Stimulated activated naive CD8-positive, alpha-beta T cell treated with anti-CD3 and anti-CD28 coated beads, Interleukin-15, Interleukin-2, amounts not matched to agents 100 ng/mL and 50 ng/mL, for 24 hours (primary cell): ENCODE data around the gene PLA2G2D.

Experiments
- H3K27ac Mint-ChIP-seq: one replicate; pipeline ENCODE4 v1.8.0; 2021; ENCODE audit warnings: mild to moderate bottlenecking, mixed read lengths
- H3K27me3 Mint-ChIP-seq: one replicate; pipeline ENCODE4 v1.8.0; 2021; ENCODE audit warnings: mixed read lengths
- H3K36me3 Mint-ChIP-seq: one replicate; pipeline ENCODE4 v1.8.0; 2021; ENCODE audit warnings: low read depth, mixed read lengths
- H3K4me1 Mint-ChIP-seq: one replicate; pipeline ENCODE4 v1.8.0; 2021; ENCODE audit warnings: low read depth, mixed read lengths
- H3K4me3 Mint-ChIP-seq: one replicate; pipeline ENCODE4 v1.8.0; 2021; ENCODE audit warnings: mild to moderate bottlenecking, mixed read lengths
- H3K9me3 Mint-ChIP-seq: one replicate; pipeline ENCODE4 v1.8.0; 2021; ENCODE audit warnings: mixed read lengths

The PLA2G2D gene

GRCh38 chr1:20149601-20150325 lies 30.4 kb upstream of the PLA2G2D start:
- Mint-ChIP-seq H3K27me3 (no peaks in the 10 kb centered on the region), H3K9me3 (no peaks in the 10 kb centered on the region), H3K27ac (no peak overlapping the region), H3K4me3 (no peak overlapping the region), H3K4me1 (peaks cover 7% of the 10 kb centered on the region), H3K36me3 (no peaks in the 10 kb centered on the region)

DNA sequence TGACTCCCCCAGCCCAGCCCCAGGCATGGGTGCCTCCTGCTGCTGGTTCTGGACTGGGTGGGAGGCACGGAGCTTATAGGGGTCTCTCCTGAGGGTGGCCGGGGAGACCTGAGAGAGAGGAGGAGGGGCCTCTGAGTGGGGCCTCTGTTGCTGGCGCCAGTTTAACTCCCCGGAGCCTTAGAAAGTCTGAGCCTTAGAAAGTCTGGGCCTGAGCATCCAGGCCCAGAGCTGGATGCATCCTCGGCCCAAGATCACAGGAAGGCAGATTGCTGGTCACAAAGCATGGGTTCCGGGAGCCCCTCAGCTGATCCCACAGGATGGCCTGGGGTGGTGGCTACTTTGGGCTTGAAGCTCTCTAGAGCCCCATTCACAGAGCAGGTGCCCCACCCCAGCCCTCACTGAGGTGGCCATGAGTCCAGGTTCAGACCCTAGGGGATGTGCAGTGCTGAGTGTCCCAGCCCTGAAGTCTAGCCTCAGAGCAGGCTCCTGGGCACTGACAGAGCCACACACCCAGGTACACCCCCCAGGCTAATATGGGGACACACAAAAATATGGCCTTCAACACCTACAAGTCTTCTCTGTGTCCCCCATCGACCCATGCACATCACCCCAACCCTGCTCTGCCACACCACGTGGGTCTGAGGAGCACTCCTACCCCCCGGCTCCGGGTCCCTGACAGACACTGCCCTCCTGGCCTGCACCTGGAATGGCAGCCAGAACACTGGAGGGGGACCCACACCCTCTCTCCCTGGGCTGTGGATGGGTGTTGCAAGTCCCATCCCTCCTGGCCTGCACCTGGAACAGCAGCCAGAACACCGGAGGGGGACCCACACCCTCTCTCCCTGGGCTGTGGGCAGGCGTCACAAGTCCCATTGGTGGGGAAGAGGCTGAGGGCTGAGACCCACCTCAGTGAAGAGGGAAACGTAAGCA lies 29.5 kb upstream of the PLA2G2D start:
- H3K36me3 Mint-ChIP-seq, result no peaks in the 10 kb centered on the region
- H3K4me3 Mint-ChIP-seq, result no peak overlapping the region
- H3K27ac Mint-ChIP-seq, result no peak overlapping the region
- H3K27me3 Mint-ChIP-seq, result no peaks in the 10 kb centered on the region
- H3K9me3 Mint-ChIP-seq, result no peaks in the 10 kb centered on the region
- no peaks in the 10 kb centered on the region for H3K4me1 Mint-ChIP-seq

DNA sequence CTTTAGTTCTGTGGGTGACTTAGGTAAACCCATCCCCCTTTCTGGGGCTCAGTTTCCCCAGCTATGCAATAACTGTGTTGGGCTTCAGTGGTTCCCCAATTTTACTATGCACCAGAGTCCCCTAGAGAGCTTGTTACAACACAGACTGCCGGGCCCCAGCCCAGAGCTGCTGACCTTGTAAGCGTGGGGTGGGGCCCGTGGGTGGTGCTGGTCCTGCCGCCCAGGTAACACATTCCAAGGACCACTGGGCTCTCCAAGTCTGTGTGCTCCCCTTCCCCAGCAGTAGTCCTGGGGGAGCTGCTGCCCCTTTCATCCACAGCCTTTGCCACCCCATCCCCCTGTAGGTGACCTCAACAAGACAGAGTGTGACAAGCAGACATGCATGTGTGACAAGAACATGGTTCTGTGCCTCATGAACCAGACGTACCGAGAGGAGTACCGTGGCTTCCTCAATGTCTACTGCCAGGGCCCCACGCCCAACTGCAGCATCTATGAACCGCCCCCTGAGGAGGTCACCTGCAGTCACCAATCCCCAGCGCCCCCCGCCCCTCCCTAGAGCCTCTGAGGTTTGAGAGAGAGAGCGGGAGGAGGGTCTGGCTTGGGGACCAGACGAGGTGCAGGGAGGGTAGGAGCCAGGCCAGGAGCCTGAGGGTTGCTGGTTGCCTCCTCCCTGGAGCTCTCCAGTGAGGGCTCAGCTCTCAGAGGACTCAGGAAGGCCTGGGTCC lies 28.7 kb upstream of the PLA2G2D start:
- Mint-ChIP-seq H3K27ac (no peak overlapping the region), H3K4me3 (no peak overlapping the region), H3K27me3 (no peaks in the 10 kb centered on the region), H3K9me3 (no peaks in the 10 kb centered on the region), H3K4me1 (no peaks in the 10 kb centered on the region), H3K36me3 (no peaks in the 10 kb centered on the region)

- no peaks in the 10 kb centered on the region for H3K27me3 Mint-ChIP-seq
- H3K9me3 Mint-ChIP-seq, result no peaks in the 10 kb centered on the region
- H3K36me3 Mint-ChIP-seq, result no peaks in the 10 kb centered on the region
- H3K4me3 Mint-ChIP-seq, result no peak overlapping the region
- no peak overlapping the region for H3K27ac Mint-ChIP-seq
- H3K4me1 Mint-ChIP-seq, result no peaks in the 10 kb centered on the region
Observed at GRCh38 chr1:20143734-20144565, 24.6 kb upstream of the PLA2G2D start.

- Mint-ChIP-seq H3K27me3 (no peaks in the 10 kb centered on the region), H3K36me3 (no peaks in the 10 kb centered on the region), H3K9me3 (no peaks in the 10 kb centered on the region), H3K27ac (no peak overlapping the region), H3K4me1 (no peaks in the 10 kb centered on the region), H3K4me3 (no peak overlapping the region)
Observed at GRCh38 chr1:20143318-20143717, 24.0 kb upstream of the PLA2G2D start.

DNA sequence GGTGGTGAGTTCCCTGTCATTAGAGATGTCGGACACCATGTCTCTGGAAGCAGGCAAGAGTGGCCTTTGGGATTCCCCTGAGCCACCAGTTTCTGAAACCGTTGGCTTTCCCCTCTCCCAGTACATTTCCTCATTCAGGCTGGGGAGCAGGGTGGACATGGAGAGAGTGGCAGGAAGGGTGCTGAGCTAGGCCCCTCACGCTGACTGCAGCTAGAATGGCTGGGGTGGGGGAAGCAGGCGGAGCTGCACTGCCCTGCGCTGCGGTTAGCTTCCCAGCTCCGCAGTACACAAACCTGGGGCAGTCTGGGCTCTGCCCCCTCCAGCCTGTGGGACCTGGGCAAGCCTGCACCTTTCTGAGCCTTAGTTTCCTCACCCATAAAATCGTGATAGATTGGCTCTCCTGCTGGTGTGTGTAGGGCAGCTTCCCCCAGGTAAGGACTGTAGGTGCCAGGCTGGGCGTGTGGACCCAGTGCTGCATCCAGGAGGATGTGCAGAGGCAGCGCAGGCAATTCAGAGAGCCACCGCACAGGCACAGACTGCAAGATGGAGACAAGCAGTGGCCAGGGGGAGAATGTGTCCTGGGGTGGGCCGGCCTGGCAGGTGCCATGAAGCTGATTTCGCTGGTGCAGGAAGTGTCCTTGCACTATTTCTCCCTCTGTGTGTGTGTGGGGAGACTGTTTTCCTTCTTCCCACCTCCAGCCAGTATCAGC lies 22.8 kb upstream of the PLA2G2D start:
- H3K9me3 Mint-ChIP-seq, result no peaks in the 10 kb centered on the region
- no peaks in the 10 kb centered on the region for H3K36me3 Mint-ChIP-seq
- no peaks in the 10 kb centered on the region for H3K4me1 Mint-ChIP-seq
- no peak overlapping the region for H3K27ac Mint-ChIP-seq
- H3K4me3 Mint-ChIP-seq, result no peak overlapping the region
- peaks cover 4% of the 10 kb centered on the region for H3K27me3 Mint-ChIP-seq

- Mint-ChIP-seq H3K27ac (no peak overlapping the region), H3K4me1 (no peaks in the 10 kb centered on the region), H3K27me3 (peaks cover 4% of the 10 kb centered on the region), H3K9me3 (no peaks in the 10 kb centered on the region), H3K4me3 (no peak overlapping the region), H3K36me3 (no peaks in the 10 kb centered on the region)
Observed at GRCh38 chr1:20141466-20141865, 22.1 kb upstream of the PLA2G2D start.

DNA sequence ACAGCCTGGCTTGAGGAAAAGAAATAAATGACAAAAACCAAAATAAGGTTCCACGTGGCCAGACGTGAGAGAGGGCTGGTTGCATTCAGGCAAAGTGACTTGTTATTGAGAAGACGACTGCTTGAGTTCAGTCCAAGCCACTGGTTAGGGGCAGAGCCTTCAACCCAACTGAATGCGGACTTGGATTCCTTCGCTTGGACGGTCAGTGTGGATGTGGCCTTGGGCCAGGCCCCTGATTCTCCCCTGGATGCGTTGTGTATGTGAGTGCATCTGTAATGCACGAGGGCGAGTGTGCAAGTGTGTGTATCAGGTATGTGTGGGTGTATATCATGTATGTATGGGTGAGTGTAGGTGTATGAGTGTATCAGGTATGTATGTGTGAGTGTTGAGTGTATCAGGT lies 21.7 kb upstream of the PLA2G2D start:
- H3K4me1 Mint-ChIP-seq, result no peaks in the 10 kb centered on the region
- H3K9me3 Mint-ChIP-seq, result no peaks in the 10 kb centered on the region
- no peaks in the 10 kb centered on the region for H3K36me3 Mint-ChIP-seq
- H3K4me3 Mint-ChIP-seq, result no peak overlapping the region
- H3K27me3 Mint-ChIP-seq, result peaks cover 4% of the 10 kb centered on the region
- no peak overlapping the region for H3K27ac Mint-ChIP-seq

DNA sequence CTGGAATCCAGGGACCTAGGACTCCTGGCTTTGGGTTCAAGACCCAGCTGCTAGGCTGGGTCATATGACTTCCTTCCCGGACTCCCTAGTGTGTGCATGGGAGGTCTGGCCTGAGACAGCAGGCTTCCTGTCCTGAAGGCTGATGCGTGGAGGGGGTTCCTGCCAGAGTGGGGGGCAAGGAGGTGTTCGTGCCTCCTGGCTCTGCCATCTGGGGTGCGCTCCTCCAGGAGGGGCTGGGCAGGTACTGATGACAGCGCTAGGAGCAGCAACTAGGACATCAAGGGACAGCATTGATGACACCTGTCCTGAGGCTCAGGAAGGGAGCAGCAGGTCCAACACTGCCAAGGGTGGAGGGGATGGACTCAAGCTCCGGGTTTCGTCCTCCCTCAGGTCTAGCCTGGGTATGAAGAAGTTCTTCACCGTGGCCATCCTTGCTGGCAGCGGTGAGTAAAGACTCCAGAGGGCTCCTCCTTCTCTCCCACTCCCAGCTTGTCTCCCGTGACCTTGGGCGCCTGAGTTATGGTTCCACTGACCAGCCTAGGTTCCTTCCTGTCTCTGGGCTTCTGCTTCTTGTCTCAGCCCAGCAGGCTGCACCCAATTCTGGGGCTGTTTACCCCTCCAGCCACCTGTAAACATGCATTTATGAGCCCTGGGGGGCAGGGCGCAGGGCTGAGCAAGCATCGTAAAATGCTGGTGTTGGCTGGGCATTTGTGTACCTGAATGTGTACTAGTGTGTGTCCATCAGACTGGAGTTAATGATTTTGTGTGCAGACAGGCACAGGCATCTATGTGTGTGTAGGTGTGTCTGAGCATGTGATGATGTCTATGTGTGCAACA lies 20.7 kb upstream of the PLA2G2D start:
- Mint-ChIP-seq H3K9me3 (no peaks in the 10 kb centered on the region), H3K36me3 (no peaks in the 10 kb centered on the region), H3K27me3 (peaks cover 4% of the 10 kb centered on the region), H3K27ac (no peak overlapping the region), H3K4me1 (no peaks in the 10 kb centered on the region), H3K4me3 (no peak overlapping the region)

DNA sequence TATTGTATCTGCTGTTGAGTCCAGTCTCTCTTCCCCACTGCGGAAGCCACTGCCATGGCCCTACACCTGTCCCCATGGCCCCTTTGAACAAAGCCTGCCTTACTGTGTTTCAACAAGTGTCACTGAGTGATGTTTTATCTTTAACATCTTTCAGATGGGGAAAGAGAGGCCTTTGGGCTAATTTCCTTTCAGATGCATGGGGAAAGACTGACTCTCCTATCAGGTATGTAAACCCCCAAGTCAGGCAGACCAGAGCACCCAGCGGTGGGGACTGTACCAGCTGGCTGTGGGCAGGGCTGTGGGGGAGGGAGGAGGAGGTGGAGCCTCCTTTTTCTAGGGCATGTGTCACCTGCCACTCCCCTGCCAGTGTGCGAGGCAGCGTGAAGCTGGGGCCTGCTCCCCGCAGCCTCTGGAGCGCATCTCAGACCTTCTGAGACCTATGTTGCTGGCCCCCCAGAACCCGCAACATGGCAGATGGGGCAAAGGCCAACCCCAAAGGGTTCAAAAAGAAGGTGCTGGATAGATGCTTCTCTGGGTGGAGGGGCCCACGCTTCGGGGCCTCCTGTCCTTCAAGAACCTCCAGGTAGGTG lies 19.7 kb upstream of the PLA2G2D start, which contains the start of gene PLA2G2F:
Gene PLA2G2F (plus strand): TSS at position 363 of the 590 bp plus-strand sequence. CDS start 105 bp downstream, at position 468.
- Mint-ChIP-seq H3K27me3 (peaks cover 7% of the 10 kb centered on the region), H3K4me1 (no peaks in the 10 kb centered on the region), H3K27ac (no peak within 1 kb of the TSS), H3K36me3 (no peaks in the 10 kb centered on the region), H3K9me3 (no peaks in the 10 kb centered on the region), H3K4me3 (no peak within 1 kb of the TSS)

- H3K4me1 Mint-ChIP-seq, result no peaks in the 10 kb centered on the region
- H3K9me3 Mint-ChIP-seq, result no peaks in the 10 kb centered on the region
- H3K27me3 Mint-ChIP-seq, result peaks cover 11% of the 10 kb centered on the region
- no peak overlapping the region for H3K4me3 Mint-ChIP-seq
- H3K36me3 Mint-ChIP-seq, result no peaks in the 10 kb centered on the region
- no peak overlapping the region for H3K27ac Mint-ChIP-seq
Observed at GRCh38 chr1:20138346-20138745, 19.0 kb upstream of the PLA2G2D start.

- Mint-ChIP-seq H3K27ac (no peak overlapping the region), H3K9me3 (no peaks in the 10 kb centered on the region), H3K27me3 (peaks cover 15% of the 10 kb centered on the region), H3K4me1 (no peaks in the 10 kb centered on the region), H3K36me3 (no peaks in the 10 kb centered on the region), H3K4me3 (no peak overlapping the region)
Observed at GRCh38 chr1:20137604-20138003, 18.3 kb upstream of the PLA2G2D start.

DNA sequence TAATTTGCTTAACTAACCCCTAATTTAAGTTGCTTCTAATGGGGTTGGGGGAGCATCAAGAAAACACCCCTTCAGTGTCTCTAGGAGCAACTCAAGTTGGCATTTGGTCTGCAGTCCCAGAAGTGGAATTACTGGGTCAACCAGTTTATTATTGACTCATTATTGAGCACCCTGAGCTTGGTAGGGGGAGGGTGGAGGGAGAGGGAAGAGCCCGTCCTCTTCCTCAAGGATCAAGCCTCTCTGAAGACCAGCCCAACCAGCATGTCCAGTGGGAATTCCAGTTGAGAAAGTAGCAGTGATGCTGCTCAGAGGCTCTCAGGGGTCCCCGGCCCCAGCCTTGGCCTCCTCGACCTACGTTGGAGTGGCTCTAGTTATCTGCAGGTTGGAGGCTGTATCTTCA lies 17.7 kb upstream of the PLA2G2D start:
- no peaks in the 10 kb centered on the region for H3K36me3 Mint-ChIP-seq
- peaks cover 20% of the 10 kb centered on the region for H3K27me3 Mint-ChIP-seq
- H3K4me1 Mint-ChIP-seq, result no peaks in the 10 kb centered on the region
- no peak overlapping the region for H3K4me3 Mint-ChIP-seq
- H3K27ac Mint-ChIP-seq, result no peak overlapping the region
- H3K9me3 Mint-ChIP-seq, result no peaks in the 10 kb centered on the region
